Psoas muscle (tissue), 8 donors: ENCODE data around the gene WDR7. TPM values are rescaled to one million over a fixed set of nuclear protein-coding genes. Genes with fewer than 3 reads are reported as not detected.

ENCODE experiments used
- ATAC-seq, 4 donors: fragments of 200-7000 bp; cut with Tn5 transposase; one replicate each; pipeline ENCODE4 v1.9.1; 2020; ENCODE audit warnings: moderate library complexity in 3 of 4, mild to moderate bottlenecking in 2 of 4
- DNase-seq, 2 donors: peaks; one replicate each; pipeline ENCODE4 v3.0.0-alpha.2; 2020
- H3K27ac ChIP-seq: fragments of 200-600 bp; one replicate; pipeline ENCODE4 v1.8.0; 2022
- H3K27me3 ChIP-seq, 3 donors: fragments of 200-600 bp in 1 of 3; one replicate each; pipeline versions ENCODE4 v1.6.1 to v1.8.0; 2013 to 2022; ENCODE audit warnings: low read length in 2 of 3, mild to moderate bottlenecking in 2 of 3, moderate library complexity in 1 of 3; ENCODE audit not compliant: insufficient read depth in 3 of 3
- H3K36me3 ChIP-seq, 2 donors: fragments of 200-600 bp in 1 of 2; one replicate each; pipeline versions ENCODE4 v1.6.1 to v1.8.0; 2013 to 2022; ENCODE audit warnings: low read depth in 1 of 2, mild to moderate bottlenecking in 1 of 2, moderate library complexity in 1 of 2; ENCODE audit not compliant: insufficient read depth in 1 of 2
- H3K4me1 ChIP-seq: fragments of 200-600 bp; one replicate; pipeline ENCODE4 v1.8.0; 2022
- H3K4me3 ChIP-seq: fragments of 200-600 bp; one replicate; pipeline ENCODE4 v1.8.0; 2022; ENCODE audit warnings: mild to moderate bottlenecking
- H3K9me3 ChIP-seq: fragments of 200-600 bp; one replicate; pipeline ENCODE4 v1.8.0; 2022
- WGBS, 3 donors: extraction: QIAGEN DNeasy Blood & Tissue Kit; methylation state at CpG; one replicate each; pipeline versions ENCODE4 v1.1.6 to v1.1.7; 2013; 5-methylcytosine and 5-hydroxymethylcytosine counted together
- intact Hi-C, 2 donors: fragments of 100-400 bp; cut with DNase I; formaldehyde crosslinking; loops; one replicate each; pipeline versions ENCODE4 v1.11.0 to v1.14.2; 2022
- polyA plus RNA-seq, 3 donors: library from polyadenylated mRNA; stranded (reverse); fragments of 200-250 nt; gene quantifications; one replicate each; pipeline ENCODE4 v1.2.3, GENCODE V29; 2013
- total RNA-seq, 4 donors: library from RNA; stranded (reverse); fragmentation: NEBNext Ultra II Directional in 2 of 4; extraction: Animal tissue kit (Norgen Biotek cat#: 25700) in 2 of 4; gene quantifications; one replicate each; pipeline versions ENCODE4 v1.2.1 to v1.2.4, GENCODE V29; 2021 to 2023
- TF ChIP-seq, protein P1 (sequence below): fragments of 200-600 bp; IDR thresholded peaks from one replicate; pipeline ENCODE4 v1.8.0; 2022; ENCODE audit warnings: antibody characterized with exemption
- donor health status: healthy with polysubstance abuse.
- donor health status: DM: no; HTN: no; CAD: no; lungs with moderate emphysema.
- donor health status: Bipolar disorder and iron deficiency.
- donor health status: healthy.
- donor health status: DM: yes; HTN: yes; CAD: no.
- donor health status: DM: no; HTN: no; CAD: no.
- donor health status: DM: no; HTN: no; CAD: no.
- donor health status: DM: yes; HTN: yes; CAD: no.

WDR7 gene
- total and polyA plus RNA-seq, 7 donors = 2.6 to 24.4 (median 15.5) TPM

DNA sequence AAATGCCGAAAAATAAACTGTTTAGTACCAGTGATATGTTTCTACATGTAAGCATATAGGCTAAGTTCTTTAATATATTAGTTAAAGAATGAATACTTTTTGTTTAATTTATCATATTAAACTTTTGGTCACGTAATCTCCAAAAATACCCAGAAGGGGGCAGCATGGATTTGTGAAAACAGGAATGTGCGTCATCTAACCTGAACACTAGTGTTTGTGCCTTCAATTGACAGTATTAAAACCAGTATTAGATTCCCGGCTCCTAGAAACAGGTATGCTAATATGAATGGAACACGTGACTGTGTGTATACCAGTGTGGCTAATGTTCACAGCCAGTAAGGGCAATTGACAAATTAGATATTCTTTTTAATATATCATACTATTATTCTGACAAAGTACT, 51.8 kb downstream of the WDR7 start:
- Histone ChIP-seq H3K9me3 (no peaks in the 10 kb centered on the region), H3K4me3 (no peak overlapping the region), H3K27me3 (no peaks in the 10 kb centered on the region), H3K36me3 (no peaks in the 10 kb centered on the region), H3K4me1 (no peaks in the 10 kb centered on the region), H3K27ac (no peak overlapping the region)
- no peak for ATAC-seq
- 62 to 75% (median 66%) methylated on average over 5 of the region's 5 CpGs for WGBS, 3 donors
- DNase-seq = no peak
- TF ChIP-seq, protein P1, sequence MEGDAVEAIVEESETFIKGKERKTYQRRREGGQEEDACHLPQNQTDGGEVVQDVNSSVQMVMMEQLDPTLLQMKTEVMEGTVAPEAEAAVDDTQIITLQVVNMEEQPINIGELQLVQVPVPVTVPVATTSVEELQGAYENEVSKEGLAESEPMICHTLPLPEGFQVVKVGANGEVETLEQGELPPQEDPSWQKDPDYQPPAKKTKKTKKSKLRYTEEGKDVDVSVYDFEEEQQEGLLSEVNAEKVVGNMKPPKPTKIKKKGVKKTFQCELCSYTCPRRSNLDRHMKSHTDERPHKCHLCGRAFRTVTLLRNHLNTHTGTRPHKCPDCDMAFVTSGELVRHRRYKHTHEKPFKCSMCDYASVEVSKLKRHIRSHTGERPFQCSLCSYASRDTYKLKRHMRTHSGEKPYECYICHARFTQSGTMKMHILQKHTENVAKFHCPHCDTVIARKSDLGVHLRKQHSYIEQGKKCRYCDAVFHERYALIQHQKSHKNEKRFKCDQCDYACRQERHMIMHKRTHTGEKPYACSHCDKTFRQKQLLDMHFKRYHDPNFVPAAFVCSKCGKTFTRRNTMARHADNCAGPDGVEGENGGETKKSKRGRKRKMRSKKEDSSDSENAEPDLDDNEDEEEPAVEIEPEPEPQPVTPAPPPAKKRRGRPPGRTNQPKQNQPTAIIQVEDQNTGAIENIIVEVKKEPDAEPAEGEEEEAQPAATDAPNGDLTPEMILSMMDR = peak; percentile 30
- intact Hi-C loops = no loop called here

DNA sequence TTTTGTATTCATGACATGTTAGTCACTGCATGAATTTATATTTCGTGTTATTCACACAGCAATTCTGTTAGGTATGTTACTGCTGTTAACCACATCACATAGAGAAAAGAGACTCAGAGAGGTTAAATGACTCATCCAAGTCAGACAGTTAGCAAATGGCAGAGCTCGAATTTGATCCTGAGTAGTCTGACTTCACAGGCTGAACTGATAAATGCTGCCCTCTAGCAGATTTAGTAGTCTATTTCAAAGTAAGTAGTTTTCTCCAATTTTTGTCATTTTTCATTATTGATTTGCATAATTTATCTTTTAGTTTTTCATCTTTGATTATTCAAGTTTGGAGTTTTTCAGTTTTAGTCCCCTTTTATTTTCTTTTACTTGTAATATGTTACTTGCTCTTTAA, 58.3 kb downstream of the WDR7 start:
- Histone ChIP-seq H3K4me1 (no peaks in the 10 kb centered on the region), H3K27me3 (no peaks in the 10 kb centered on the region), H3K4me3 (no peak overlapping the region), H3K27ac (no peak overlapping the region), H3K9me3 (no peaks in the 10 kb centered on the region), H3K36me3 (no peaks in the 10 kb centered on the region)
- 64 to 73% (median 65%) methylated on average over 2 of the region's 2 CpGs for WGBS, 3 donors
- ATAC-seq (peak; percentile 59 to 90 (median 76)), DNase-seq (no peak)
- intact Hi-C loops = no loop called here
- TF ChIP-seq, protein P1 = no peak

DNA sequence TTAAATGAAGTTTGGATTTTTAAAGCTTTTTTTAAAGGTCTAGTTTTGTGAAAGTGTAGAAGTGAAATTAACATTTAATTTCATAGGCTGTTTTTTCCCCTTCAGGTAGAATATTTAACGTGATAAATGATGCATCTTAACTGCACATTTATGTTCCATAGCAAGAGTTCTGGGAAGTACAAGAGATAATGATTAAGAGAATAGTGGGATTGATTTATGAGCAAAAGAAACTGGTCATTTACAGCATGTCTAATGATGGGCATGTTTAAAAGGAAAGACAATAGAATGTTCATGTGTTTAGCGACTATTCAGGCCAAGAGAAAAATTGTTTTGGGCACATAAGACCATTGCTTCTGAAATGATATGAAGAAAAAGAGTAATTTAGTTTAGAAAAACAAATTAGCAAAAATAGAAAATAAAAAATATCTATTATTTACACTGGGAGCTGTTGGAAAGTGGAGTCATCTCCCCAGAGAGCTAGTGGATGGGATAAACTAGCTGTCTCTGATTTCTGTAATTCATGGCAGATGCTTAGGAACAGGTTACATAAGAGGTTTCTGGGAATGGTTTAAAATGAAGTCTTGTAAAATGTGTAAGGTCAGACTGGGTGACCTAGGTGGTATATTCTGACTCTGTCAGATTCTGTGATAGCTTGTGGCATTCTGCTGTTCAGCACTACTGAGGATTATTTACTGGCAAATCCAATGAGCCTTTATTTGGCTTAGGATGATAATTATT, 60.7 kb downstream of the WDR7 start:
- no peaks in the 10 kb centered on the region for H3K27me3 ChIP-seq
- H3K36me3 ChIP-seq = no peaks in the 10 kb centered on the region
- H3K27ac ChIP-seq = no peak overlapping the region
- H3K4me3 ChIP-seq = no peak overlapping the region
- 85 to 88% (median 85%) methylated on average over 2 of the region's 2 CpGs for WGBS, 3 donors
- DNase-seq (no peak), ATAC-seq (no peak)
- no peaks in the 10 kb centered on the region for H3K4me1 ChIP-seq
- TF ChIP-seq, protein P1 = no peak
- intact Hi-C loops = no loop called here
- no peaks in the 10 kb centered on the region for H3K9me3 ChIP-seq

DNA sequence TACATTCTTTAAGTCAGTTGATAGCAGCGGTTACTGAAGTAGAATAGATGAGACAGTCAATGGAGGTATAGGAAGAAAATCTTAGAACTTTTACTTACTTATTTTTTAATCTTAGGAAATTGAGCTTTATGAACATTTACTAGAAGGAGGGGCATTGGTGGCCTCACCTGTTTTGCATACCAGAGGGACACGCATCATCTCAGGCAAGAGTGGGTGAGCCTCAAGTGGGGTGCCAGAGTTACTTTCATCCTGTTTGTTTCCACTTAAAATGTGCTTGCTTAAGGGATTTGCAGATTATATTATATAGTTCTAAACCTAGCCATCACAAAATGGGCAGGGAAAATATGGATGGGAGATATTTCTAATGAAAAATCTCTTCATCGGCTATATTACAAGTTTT, 61.6 kb downstream of the WDR7 start:
- Histone ChIP-seq H3K4me3 (no peak overlapping the region), H3K9me3 (no peaks in the 10 kb centered on the region), H3K4me1 (no peaks in the 10 kb centered on the region), H3K27me3 (no peaks in the 10 kb centered on the region), H3K27ac (no peak overlapping the region), H3K36me3 (peaks cover 0 to 1% of the 10 kb centered on the region in 2 donors)
- WGBS, 3 donors = 96 to 98% (median 98%) methylated on average over 3 of the region's 3 CpGs
- no peak for ATAC-seq
- intact Hi-C loops = no loop called here
- TF ChIP-seq, protein P1 = no peak
- no peak for DNase-seq

DNA sequence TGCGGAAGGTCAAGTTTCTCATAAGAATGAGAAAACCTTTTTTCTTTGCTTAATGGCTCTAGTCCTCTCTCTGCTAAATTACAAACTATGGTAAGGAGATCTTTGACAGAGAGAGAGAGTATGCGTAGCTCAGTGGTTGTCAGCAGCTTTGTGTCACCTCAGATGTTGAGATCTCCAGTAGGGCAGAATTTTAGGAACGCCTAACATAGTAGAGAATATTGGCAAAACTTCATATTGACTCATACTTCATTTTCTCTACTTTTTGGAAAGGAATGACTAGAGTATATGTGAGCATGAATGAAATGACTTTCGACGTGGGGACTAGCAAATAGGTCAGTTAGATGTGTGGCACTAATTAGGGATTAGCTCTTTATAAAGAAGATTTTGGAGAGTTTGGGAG, 64.0 kb downstream of the WDR7 start:
- Histone ChIP-seq H3K4me1 (no peaks in the 10 kb centered on the region), H3K36me3 (peaks cover 0 to 14% of the 10 kb centered on the region in 2 donors), H3K27ac (no peak overlapping the region), H3K4me3 (no peak overlapping the region), H3K27me3 (no peaks in the 10 kb centered on the region), H3K9me3 (no peaks in the 10 kb centered on the region)
- 67 to 72% (median 71%) methylated on average over 5 of the region's 5 CpGs for WGBS, 3 donors
- intact Hi-C loops = no loop called here
- DNase-seq (no peak), ATAC-seq (no peak)
- TF ChIP-seq, protein P1 = no peak
